Ramos (cell line): ENCODE data around the gene SH3BP4.

ENCODE experiments used
- in situ Hi-C: fragments of 300-500 bp; cut with MboI; formaldehyde crosslinking; loops from one replicate; pipeline ENCODE4 v1.14.3; 2022; ENCODE audit warnings: low sequenced_read_pairs; ENCODE audit not compliant: unreplicated experiment

SH3BP4 gene

DNA sequence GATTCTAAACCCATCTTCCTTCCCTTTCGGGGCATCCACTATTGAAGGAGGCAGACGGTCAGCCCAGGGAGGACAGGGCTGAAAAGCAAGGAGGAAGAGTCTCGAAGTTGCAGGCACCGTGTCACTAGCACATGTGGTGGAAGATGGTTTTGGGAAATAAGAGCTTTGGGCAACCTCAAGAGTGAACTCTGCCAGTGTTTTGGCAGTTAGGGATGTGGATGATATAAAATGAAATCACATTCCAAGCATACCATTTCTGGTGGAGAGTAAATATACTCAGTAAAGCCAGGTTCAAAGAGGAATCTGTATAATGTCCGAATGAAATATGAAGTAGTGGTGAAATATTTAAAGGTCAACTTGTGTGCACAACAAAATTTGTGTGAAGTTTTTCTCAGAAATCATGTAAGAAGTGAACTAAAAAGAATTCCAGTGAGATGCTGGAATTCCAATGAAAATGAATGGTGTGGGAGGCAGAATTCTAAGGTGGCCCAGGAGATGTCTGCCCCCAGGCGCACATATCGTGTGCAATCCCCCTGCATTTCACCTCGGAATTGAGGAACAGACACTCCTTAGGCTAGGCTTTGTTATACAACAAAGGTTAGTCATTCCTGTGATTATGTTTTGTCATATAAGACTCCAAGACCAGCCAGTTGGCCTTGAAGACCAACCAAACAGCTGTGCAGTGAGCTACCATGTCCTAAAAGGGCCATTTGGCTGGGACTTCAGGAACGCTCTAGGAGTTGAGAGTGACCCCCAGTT is 147.1 kb downstream of the SH3BP4 start:
- in situ Hi-C loops = no loop called here

- in situ Hi-C loops = loop anchor here (10.0 kb wide), 1 partner anchor 548 kb away; no protein-coding TSS in a partner anchor
Measured at GRCh38 chr2:235102896-235103295, 151.1 kb downstream of the SH3BP4 start.
